Measurements from ENCODE around the gene PANX3. TPM values are rescaled to one million over a fixed set of nuclear protein-coding genes. Genes with fewer than 3 reads are reported as not detected.
"Not testable (repeated sequence)": the region's sequence is repeated elsewhere in the genome, so short reads cannot be mapped to it uniquely, and the experiment has no call there.

Gene PANX3
- not detected for total RNA-seq
- long read RNA-seq, result 0 reads

- no peak for ATAC-seq
- intact Hi-C loops (cut with DNase I), result no loop called here
- no peak for DNase-seq (ENCODE audit: missing footprints)
Measured at GRCh38 chr11:124611064-124611463, at the start of gene PANX3. TSS of gene PANX3 (plus strand) at chr11:124611428. CDS start at chr11:124611557, 129 bp downstream.

- no peak for DNase-seq (ENCODE audit: missing footprints)
- intact Hi-C loops (cut with DNase I), result no loop called here
- no peak for ATAC-seq
Measured at GRCh38 chr11:124569697-124570096, 41.5 kb upstream of the PANX3 start, which contains the start of gene OR8A1. TSS of gene OR8A1 (plus strand) at chr11:124569997. CDS start at chr11:124570120, 123 bp downstream.

- ATAC-seq, result no peak
- intact Hi-C loops (cut with DNase I), result no loop called here
- no peak for DNase-seq (ENCODE audit: missing footprints)
Measured at GRCh38 chr11:124570160-124570559, 41.1 kb upstream of the PANX3 start.

GRCh38 chr11:124577716-124578427 is 33.4 kb upstream of the PANX3 start:
- DNase-seq (ENCODE audit: missing footprints) (no peak), ATAC-seq (no peak)
- intact Hi-C loops (cut with DNase I), result no loop called here

GRCh38 chr11:124578761-124579160 is 32.5 kb upstream of the PANX3 start:
- intact Hi-C loops (cut with DNase I), result no loop called here
- DNase-seq (ENCODE audit: missing footprints) (no peak), ATAC-seq (no peak)

GRCh38 chr11:124581817-124582216 is 29.4 kb upstream of the PANX3 start:
- DNase-seq (ENCODE audit: missing footprints), result no peak
- no peak for ATAC-seq
- intact Hi-C loops (cut with DNase I), result loop anchor here (10.0 kb wide), 1 partner anchor 507 kb away; no protein-coding TSS in a partner anchor

GRCh38 chr11:124582565-124582964 is 28.7 kb upstream of the PANX3 start:
- ATAC-seq (no peak), DNase-seq (ENCODE audit: missing footprints) (no peak)
- intact Hi-C loops (cut with DNase I), result loop anchor here (10.0 kb wide), 1 partner anchor 508 kb away; no protein-coding TSS in a partner anchor

GRCh38 chr11:124583781-124584180 is 27.4 kb upstream of the PANX3 start:
- intact Hi-C loops (cut with DNase I), result loop anchor here (10.0 kb wide), 1 partner anchor 509 kb away; no protein-coding TSS in a partner anchor
- DNase-seq (ENCODE audit: missing footprints) (no peak), ATAC-seq (no peak)

GRCh38 chr11:124584681-124585372 is 26.4 kb upstream of the PANX3 start:
- DNase-seq (ENCODE audit: missing footprints) (no peak), ATAC-seq (no peak)
- intact Hi-C loops (cut with DNase I), result loop anchor here (10.0 kb wide), 1 partner anchor 510 kb away; no protein-coding TSS in a partner anchor

GRCh38 chr11:124586238-124586860 is 24.9 kb upstream of the PANX3 start:
- DNase-seq (ENCODE audit: missing footprints), result peak; percentile 71
- intact Hi-C loops (cut with DNase I), result loop anchor here (2.0 to 10.0 kb wide), 2 partner anchors 170 to 512 kb away; no protein-coding TSS in a partner anchor
- no peak for ATAC-seq

- no peak for ATAC-seq
- DNase-seq (ENCODE audit: missing footprints), result no peak
- intact Hi-C loops (cut with DNase I), result no loop called here
Measured at GRCh38 chr11:124591430-124591829, 19.8 kb upstream of the PANX3 start.

GRCh38 chr11:124592627-124593026 is 18.6 kb upstream of the PANX3 start:
- DNase-seq (ENCODE audit: missing footprints) (no peak), ATAC-seq (no peak)
- intact Hi-C loops (cut with DNase I), result no loop called here

- intact Hi-C loops (cut with DNase I), result no loop called here
- no peak for DNase-seq (ENCODE audit: missing footprints)
- no peak for ATAC-seq
Measured at GRCh38 chr11:124595302-124595701, 15.9 kb upstream of the PANX3 start.

GRCh38 chr11:124597626-124598025 is 13.6 kb upstream of the PANX3 start:
- intact Hi-C loops (cut with DNase I), result no loop called here
- ATAC-seq, result no peak
- no peak for DNase-seq (ENCODE audit: missing footprints)

- intact Hi-C loops (cut with DNase I), result no loop called here
- DNase-seq (ENCODE audit: missing footprints), result no peak
- no peak for ATAC-seq
Measured at GRCh38 chr11:124600621-124601320, 10.5 kb upstream of the PANX3 start.

- DNase-seq (ENCODE audit: missing footprints) (no peak), ATAC-seq (no peak)
- intact Hi-C loops (cut with DNase I), result no loop called here
Measured at GRCh38 chr11:124602193-124602592, 9.0 kb upstream of the PANX3 start.

- intact Hi-C loops (cut with DNase I); ATAC-seq: not testable (repeated sequence)
Measured at GRCh38 chr11:124602723-124603122, 8.5 kb upstream of the PANX3 start.

GRCh38 chr11:124605719-124606118 is 5.5 kb upstream of the PANX3 start:
- intact Hi-C loops (cut with DNase I), result no loop called here
- peak; percentile 10 for ATAC-seq
- no peak for DNase-seq (ENCODE audit: missing footprints)

More at GRCh38 chr11:124602723-124603122, 8.5 kb upstream of the PANX3 start:
- DNase-seq (ENCODE audit: missing footprints), result not testable (repeated sequence)

- no peak for DNase-seq (ENCODE audit: missing footprints)
- ATAC-seq, result no peak
- intact Hi-C loops (cut with DNase I), result no loop called here
Measured at GRCh38 chr11:124608147-124608546, 3.1 kb upstream of the PANX3 start.

Data from Right ventricle myocardium inferior (tissue), 1 donor.